IMR-90 (cell line): ENCODE data around the gene CRACDL. TPM values are rescaled to one million over a fixed set of nuclear protein-coding genes. Genes with fewer than 3 reads are reported as not detected.

Experiments
- ATAC-seq: fragments of 200-7000 bp; cut with Tn5 transposase; 2 replicates; pipeline ENCODE4 v1.9.1; 2020; ENCODE audit warnings: low read depth, mild to moderate bottlenecking, moderate library complexity
- BruUV-seq: library from RNA; stranded (reverse); fragments of 400-500 nt; replicated peaks from 2 replicates; lab custom pipeline; 2021; lab: Mats Ljungman, UMichigan
- CTCF ChIA-PET: fragments of 300-600 bp; formaldehyde crosslinking; extraction: SDS; loops from one replicate; lab custom pipeline; 2021; ENCODE audit warnings: antibody characterized with exemption; lab: Yijun Ruan, JAX
- POLR2A ChIA-PET: fragments of 300-600 bp; sonication (Branson Sonifier 250); formaldehyde crosslinking; loops from one replicate; lab custom pipeline; 2022; ENCODE audit warnings: antibody characterized with exemption; ENCODE audit not compliant: unreplicated experiment; lab: Charles Lee
- DNase-seq: peaks from one replicate; pipeline ENCODE4 v3.0.0; 2013
- H2AFZ ChIP-seq: replicated peaks from 2 replicates; pipeline ENCODE3; 2013; ENCODE audit warnings: low read length, mild to moderate bottlenecking; ENCODE audit not compliant: poor library complexity
- H2AK5ac ChIP-seq: 2 replicates; pipeline ENCODE4 v1.6.1; 2013; ENCODE audit warnings: low read depth, low read length, inconsistent platforms
- H2AK9ac ChIP-seq: replicated peaks from 2 replicates; pipeline ENCODE3; 2013; ENCODE audit warnings: mild to moderate bottlenecking, low read depth, low read length, moderate library complexity; ENCODE audit not compliant: poor library complexity
- H2BK120ac ChIP-seq: 2 replicates; pipeline ENCODE4 v1.6.1; 2013; ENCODE audit warnings: low read depth, low read length, inconsistent platforms
- H2BK15ac ChIP-seq: 3 replicates; pipeline ENCODE4 v1.6.1; 2013; ENCODE audit warnings: low read depth, low read length, inconsistent platforms
- H2BK20ac ChIP-seq: 2 replicates; pipeline ENCODE4 v1.6.1; 2013; ENCODE audit warnings: low read depth, mild to moderate bottlenecking, inconsistent platforms, low read length, moderate library complexity
- H2BK5ac ChIP-seq: 2 replicates; pipeline ENCODE4 v1.6.1; 2013; ENCODE audit warnings: mild to moderate bottlenecking, low read depth, low read length, inconsistent platforms; ENCODE audit not compliant: poor library complexity, severe bottlenecking
- H3K14ac ChIP-seq: replicated peaks from 2 replicates; pipeline ENCODE4 v1.6.1; 2013; ENCODE audit warnings: low read depth, low read length, inconsistent platforms
- H3K18ac ChIP-seq: 2 replicates; pipeline ENCODE4 v1.6.1; 2013; ENCODE audit warnings: low read depth, low read length, control low read depth
- H3K23ac ChIP-seq: 2 replicates; pipeline ENCODE4 v1.6.1; 2013; ENCODE audit warnings: low read depth, low read length, inconsistent platforms
- H3K27ac ChIP-seq: 2 replicates; pipeline ENCODE4 v1.5.1; 2013; ENCODE audit warnings: mild to moderate bottlenecking, control low read depth, low read length; ENCODE audit not compliant: insufficient read depth
- H3K27me3 ChIP-seq: 2 replicates; pipeline ENCODE4 v1.6.1; 2013; ENCODE audit warnings: low read length; ENCODE audit not compliant: control insufficient read depth, insufficient read depth
- H3K36me3 ChIP-seq: 2 replicates; pipeline ENCODE4 v1.6.1; 2013; ENCODE audit warnings: low read length, mixed read lengths; ENCODE audit not compliant: control insufficient read depth, insufficient read depth
- H3K4ac ChIP-seq: 2 replicates; pipeline ENCODE4 v1.6.1; 2013; ENCODE audit warnings: low read depth, low read length, inconsistent platforms
- H3K4me1 ChIP-seq: 2 replicates; pipeline ENCODE4 v1.6.1; 2013; ENCODE audit warnings: low read length, mixed read lengths; ENCODE audit not compliant: control insufficient read depth, insufficient read depth
- H3K4me2 ChIP-seq: 2 replicates; pipeline ENCODE4 v1.6.1; 2013; ENCODE audit warnings: low read depth, mild to moderate bottlenecking, control low read depth, low read length, moderate library complexity
- H3K4me3 ChIP-seq: 2 replicates; pipeline ENCODE4 v1.5.1; 2013; ENCODE audit warnings: low read depth, mild to moderate bottlenecking, control low read depth, low read length, moderate library complexity; ENCODE audit not compliant: insufficient read depth
- H3K56ac ChIP-seq: 2 replicates; pipeline ENCODE4 v1.6.1; 2013; ENCODE audit warnings: low read length, inconsistent platforms; ENCODE audit not compliant: insufficient read depth; ENCODE audit errors: extremely low read depth
- H3K79me1 ChIP-seq, 2 experiments: 2 replicates each; pipeline ENCODE4 v1.6.1; 2013; ENCODE audit warnings: low read length in 2 of 2, inconsistent platforms in 1 of 2, low read depth in 1 of 2
- H3K9ac ChIP-seq: 2 replicates; pipeline ENCODE4 v1.6.1; 2013; ENCODE audit warnings: low read depth, low read length, control low read depth
- H3K9me1 ChIP-seq: 2 replicates; pipeline ENCODE4 v1.6.1; 2013; ENCODE audit warnings: low read length, inconsistent platforms; ENCODE audit not compliant: insufficient read depth
- H3K9me3 ChIP-seq: 2 replicates; pipeline ENCODE4 v1.6.1; 2013; ENCODE audit warnings: low read length; ENCODE audit not compliant: control insufficient read depth, insufficient read depth
- H4K20me1 ChIP-seq: 2 replicates; pipeline ENCODE4 v1.6.1; 2013; ENCODE audit warnings: low read length, inconsistent platforms; ENCODE audit not compliant: insufficient read depth
- H4K5ac ChIP-seq: 2 replicates; pipeline ENCODE4 v1.6.1; 2013; ENCODE audit warnings: mild to moderate bottlenecking, low read depth, low read length, control low read depth
- H4K8ac ChIP-seq, 2 experiments: 2 replicates each; pipeline ENCODE4 v1.6.1; 2013; ENCODE audit warnings: low read depth in 2 of 2, low read length in 2 of 2, control low read depth in 1 of 2, inconsistent platforms in 1 of 2
- H4K91ac ChIP-seq: 2 replicates; pipeline ENCODE4 v1.6.1; 2013; ENCODE audit warnings: low read depth, low read length, inconsistent platforms; ENCODE audit not compliant: insufficient read depth
- BHLHE40 ChIP-seq: fragments of 150-350 bp; IDR thresholded peaks from 2 replicates; pipeline ENCODE4 v1.6.1; 2016; ENCODE audit warnings: mild to moderate bottlenecking, low read depth, low read length
- CEBPB ChIP-seq: IDR thresholded peaks from 2 replicates; pipeline ENCODE4 v1.6.1; 2012; ENCODE audit warnings: low read depth, low read length, improper control_type of control experiment
- CHD1 ChIP-seq: IDR thresholded peaks from 2 replicates; pipeline ENCODE4 v1.6.1; 2012; ENCODE audit warnings: low read depth, low read length, improper control_type of control experiment
- FOS ChIP-seq: fragments of 150-350 bp; IDR thresholded peaks from 2 replicates; pipeline ENCODE4 v1.6.1; 2016; ENCODE audit warnings: low read depth, low read length
- MAFK ChIP-seq: IDR thresholded peaks from 2 replicates; pipeline ENCODE4 v1.6.1; 2012; ENCODE audit warnings: low read depth, low read length, improper control_type of control experiment
- MAZ ChIP-seq: IDR thresholded peaks from 2 replicates; pipeline ENCODE4 v1.6.1; 2012; ENCODE audit warnings: low read depth, mild to moderate bottlenecking, low read length, improper control_type of control experiment, moderate library complexity, borderline replicate concordance
- MXI1 ChIP-seq: IDR thresholded peaks from 2 replicates; pipeline ENCODE4 v1.6.1; 2012; ENCODE audit warnings: low read depth, mild to moderate bottlenecking, low read length, moderate library complexity, borderline replicate concordance
- RAD21 ChIP-seq: IDR thresholded peaks from 2 replicates; pipeline ENCODE4 v1.6.1; 2012; ENCODE audit warnings: low read length, improper control_type of control experiment
- RCOR1 ChIP-seq: IDR thresholded peaks from 2 replicates; pipeline ENCODE4 v1.6.1; 2012; ENCODE audit warnings: mild to moderate bottlenecking, low read length, improper control_type of control experiment; ENCODE audit not compliant: insufficient replicate concordance
- SMC3 ChIP-seq: fragments of 150-350 bp; IDR thresholded peaks from 2 replicates; pipeline ENCODE4 v1.6.1; 2016; ENCODE audit warnings: low read depth, mild to moderate bottlenecking, antibody characterized with exemption, low read length, moderate library complexity
- WGBS, 2 experiments: methylation state at CpG; one replicate each; pipeline versions ENCODE4 v1.1.5 to v1.1.7; 2013; ENCODE audit warnings: missing lambda C conversion rate in 2 of 2; ENCODE audit not compliant: insufficient read length in 1 of 2; ENCODE audit errors: extremely low coverage in 2 of 2; 5-methylcytosine and 5-hydroxymethylcytosine counted together
- dilution Hi-C: fragments of 300-500 bp; cut with HindIII; formaldehyde crosslinking; loops from one replicate; pipeline ENCODE4 v1.14.3; 2018; ENCODE audit warnings: low sequenced_read_pairs; ENCODE audit not compliant: unreplicated experiment
- in situ Hi-C: fragments of 300-500 bp; cut with MboI; formaldehyde crosslinking; loops from 3 replicates; pipeline ENCODE4 v1.14.3; 2019; ENCODE audit warnings: low sequenced_read_pairs, inconsistent platforms, mixed read lengths
- intact Hi-C: fragments of 100-400 bp; cut with micrococcal nuclease; formaldehyde crosslinking; loops from 2 replicates; pipeline ENCODE4 v1.10.0; 2022
- polyA plus RNA-seq, 3 experiments: library from polyadenylated mRNA; depleted of rRNA; stranded (reverse); fragments of >200 nt; gene quantifications; 2 replicates each; pipeline ENCODE4 v1.2.3, GENCODE V29; 2012; ENCODE audit warnings: low replicate concordance in 1 of 3
- total RNA-seq: library from RNA; depleted of rRNA; stranded (reverse); fragments of >200 nt; gene quantifications from 2 replicates; pipeline ENCODE4 v1.2.3, GENCODE V29; 2012
- TF ChIP-seq, protein P1 (sequence below): fragments of 150-350 bp; IDR thresholded peaks from 2 replicates; pipeline ENCODE4 v1.6.1; 2017; ENCODE audit warnings: mild to moderate bottlenecking, antibody characterized with exemption, low read length, low read depth
- TF ChIP-seq, protein P2 (sequence below): conservative IDR thresholded peaks from 2 replicates; pipeline ENCODE4 v1.5.1; 2012; ENCODE audit warnings: mild to moderate bottlenecking, low read depth, low read length, improper control_type of control experiment
- TF ChIP-seq, protein P3 (sequence below): fragments of 150-350 bp; IDR thresholded peaks from 2 replicates; pipeline ENCODE4 v1.6.1; 2016; ENCODE audit warnings: low read depth, mild to moderate bottlenecking, low read length, moderate library complexity, borderline replicate concordance

Gene CRACDL
- total and polyA plus RNA-seq, 2 of the 4 experiments (the other 2 are of a cell fraction), result not detected

DNA sequence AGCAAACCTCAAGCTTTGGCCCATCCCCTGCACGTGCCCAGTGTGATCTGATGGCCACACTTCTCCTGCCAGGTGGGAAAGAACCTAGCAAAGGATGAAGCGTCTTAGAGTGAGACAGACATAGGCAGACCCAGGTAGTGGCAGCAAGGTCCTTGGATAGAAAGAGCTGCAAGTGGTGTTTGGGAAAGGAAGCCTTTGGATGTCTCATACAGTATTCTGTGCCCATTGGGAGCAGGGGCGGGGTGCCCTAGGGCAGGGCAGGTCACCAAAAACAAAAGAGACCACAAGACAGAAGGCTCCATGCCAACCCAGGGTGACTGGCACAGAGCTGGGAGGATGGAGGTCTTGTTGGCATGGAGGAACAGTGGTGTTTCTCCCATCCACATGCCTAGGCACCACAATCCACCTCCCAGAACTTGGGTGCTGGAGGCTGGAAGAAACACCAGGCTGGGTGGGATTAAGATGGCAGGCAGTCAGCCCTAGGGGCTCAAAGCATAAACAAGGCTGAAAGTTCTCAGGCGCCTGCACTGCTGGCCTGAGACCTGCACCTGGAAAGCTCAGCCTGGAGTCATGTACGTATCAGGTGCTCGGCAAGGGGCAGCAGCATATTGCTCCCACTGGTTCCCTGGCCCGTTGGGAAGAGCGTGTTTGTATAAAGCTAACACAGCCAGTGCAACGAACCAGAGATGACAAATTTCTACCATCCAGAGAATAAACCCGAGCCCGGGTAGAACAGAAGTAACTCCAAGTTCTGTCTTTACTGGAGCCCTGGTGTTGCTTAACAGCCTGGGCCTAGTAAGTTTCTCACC lies 52.9 kb downstream of the CRACDL start:
- Histone ChIP-seq H4K91ac (no peak overlapping the region), H2AFZ (no peak overlapping the region), H3K9me1 (no peaks in the 10 kb centered on the region), H2AK9ac (no peak overlapping the region), H3K9me3 (0 out of 2 replicates have a peak, but pooled peaks cover 4% of the 10 kb centered on the region), H3K4ac (no peak overlapping the region), H3K18ac (no peak overlapping the region), H3K9ac (no peak overlapping the region), H3K79me1 (no peaks in the 10 kb centered on the region), H2AK5ac (no peak overlapping the region), H3K4me1 (no peaks in the 10 kb centered on the region), H3K27me3 (no peaks in the 10 kb centered on the region; the same call in 1 of the 2 replicates), H3K4me2 (no peak overlapping the region), H3K14ac (no peak overlapping the region), H2BK120ac (no peak overlapping the region), H4K8ac (no peak overlapping the region), H3K27ac (no peak overlapping the region), H3K4me3 (no peak overlapping the region), H2BK20ac (no peak overlapping the region), H4K5ac (no peak overlapping the region), H4K20me1 (no peaks in the 10 kb centered on the region; the same call in 1 of the 2 replicates), H3K36me3 (no peaks in the 10 kb centered on the region), H2BK5ac (no peak overlapping the region), H3K56ac (no peak overlapping the region), H3K23ac (no peak overlapping the region), H2BK15ac (no peak overlapping the region)
- ChIA-PET POLR2A (no interaction called here), CTCF (no interaction called here)
- DNase-seq (no peak), ATAC-seq (no peak)
- WGBS, 2 experiments, result 72% methylated on average over 4 of the region's 11 CpGs; no CpG with 5 or more reads in 1 of the 2 experiments
- in situ Hi-C loops, result no loop called here
- BruUV-seq, result no TSS peak
- dilution Hi-C loops, result no loop called here
- TF ChIP-seq SMC3 (no peak), MAZ (no peak), RAD21 (no peak), MXI1 (no peak), FOS (no peak), MAFK (no peak), CHD1 (no peak), BHLHE40 (no peak), RCOR1 (no peak), CEBPB (no peak)
- TF ChIP-seq, protein P1, sequence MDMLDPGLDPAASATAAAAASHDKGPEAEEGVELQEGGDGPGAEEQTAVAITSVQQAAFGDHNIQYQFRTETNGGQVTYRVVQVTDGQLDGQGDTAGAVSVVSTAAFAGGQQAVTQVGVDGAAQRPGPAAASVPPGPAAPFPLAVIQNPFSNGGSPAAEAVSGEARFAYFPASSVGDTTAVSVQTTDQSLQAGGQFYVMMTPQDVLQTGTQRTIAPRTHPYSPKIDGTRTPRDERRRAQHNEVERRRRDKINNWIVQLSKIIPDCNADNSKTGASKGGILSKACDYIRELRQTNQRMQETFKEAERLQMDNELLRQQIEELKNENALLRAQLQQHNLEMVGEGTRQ, result no peak
- TF ChIP-seq, protein P2, sequence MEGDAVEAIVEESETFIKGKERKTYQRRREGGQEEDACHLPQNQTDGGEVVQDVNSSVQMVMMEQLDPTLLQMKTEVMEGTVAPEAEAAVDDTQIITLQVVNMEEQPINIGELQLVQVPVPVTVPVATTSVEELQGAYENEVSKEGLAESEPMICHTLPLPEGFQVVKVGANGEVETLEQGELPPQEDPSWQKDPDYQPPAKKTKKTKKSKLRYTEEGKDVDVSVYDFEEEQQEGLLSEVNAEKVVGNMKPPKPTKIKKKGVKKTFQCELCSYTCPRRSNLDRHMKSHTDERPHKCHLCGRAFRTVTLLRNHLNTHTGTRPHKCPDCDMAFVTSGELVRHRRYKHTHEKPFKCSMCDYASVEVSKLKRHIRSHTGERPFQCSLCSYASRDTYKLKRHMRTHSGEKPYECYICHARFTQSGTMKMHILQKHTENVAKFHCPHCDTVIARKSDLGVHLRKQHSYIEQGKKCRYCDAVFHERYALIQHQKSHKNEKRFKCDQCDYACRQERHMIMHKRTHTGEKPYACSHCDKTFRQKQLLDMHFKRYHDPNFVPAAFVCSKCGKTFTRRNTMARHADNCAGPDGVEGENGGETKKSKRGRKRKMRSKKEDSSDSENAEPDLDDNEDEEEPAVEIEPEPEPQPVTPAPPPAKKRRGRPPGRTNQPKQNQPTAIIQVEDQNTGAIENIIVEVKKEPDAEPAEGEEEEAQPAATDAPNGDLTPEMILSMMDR, result no peak
- TF ChIP-seq, protein P3, sequence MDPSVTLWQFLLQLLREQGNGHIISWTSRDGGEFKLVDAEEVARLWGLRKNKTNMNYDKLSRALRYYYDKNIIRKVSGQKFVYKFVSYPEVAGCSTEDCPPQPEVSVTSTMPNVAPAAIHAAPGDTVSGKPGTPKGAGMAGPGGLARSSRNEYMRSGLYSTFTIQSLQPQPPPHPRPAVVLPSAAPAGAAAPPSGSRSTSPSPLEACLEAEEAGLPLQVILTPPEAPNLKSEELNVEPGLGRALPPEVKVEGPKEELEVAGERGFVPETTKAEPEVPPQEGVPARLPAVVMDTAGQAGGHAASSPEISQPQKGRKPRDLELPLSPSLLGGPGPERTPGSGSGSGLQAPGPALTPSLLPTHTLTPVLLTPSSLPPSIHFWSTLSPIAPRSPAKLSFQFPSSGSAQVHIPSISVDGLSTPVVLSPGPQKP, result no peak
- intact Hi-C loops, result no loop called here
